ENCODE results near the gene SLC34A1.

Gene SLC34A1

GRCh38 chr5:177405312-177405711 lies 21.1 kb downstream of the SLC34A1 start:
- in situ Hi-C loops (cut with HindIII; ENCODE audit: low pct_ligation_motif_present, low sequenced_read_pairs), result no loop called here
- TF ChIP-seq CTCF (IDR thresholded peaks at IDR 0.05; ENCODE audit: low read depth, low read length, missing control alignments), result no peak

GRCh38 chr5:177405805-177406204 lies 21.6 kb downstream of the SLC34A1 start:
- in situ Hi-C loops (cut with HindIII; ENCODE audit: low pct_ligation_motif_present, low sequenced_read_pairs), result no loop called here
- no peak for DNase-seq
- no peak overlapping the region for H3K27ac ChIP-seq
- H3K4me3 ChIP-seq (ENCODE audit: low read depth, low read length), result no peak overlapping the region
- no peaks in the 10 kb centered on the region for H3K36me3 ChIP-seq (replicated peaks)
- no peak for TF ChIP-seq CTCF (IDR thresholded peaks at IDR 0.05; ENCODE audit: low read depth, low read length, missing control alignments)
- peaks cover 10% of the 10 kb centered on the region for H3K27me3 ChIP-seq (replicated peaks)

More at GRCh38 chr5:177405312-177405711, 21.1 kb downstream of the SLC34A1 start:
- peaks cover 15% of the 10 kb centered on the region for H3K27me3 ChIP-seq (replicated peaks)
- no peak overlapping the region for H3K4me3 ChIP-seq (ENCODE audit: low read depth, low read length)
- no peaks in the 10 kb centered on the region for H3K36me3 ChIP-seq (replicated peaks)
- DNase-seq, result no peak
- no peak overlapping the region for H3K27ac ChIP-seq

DNA sequence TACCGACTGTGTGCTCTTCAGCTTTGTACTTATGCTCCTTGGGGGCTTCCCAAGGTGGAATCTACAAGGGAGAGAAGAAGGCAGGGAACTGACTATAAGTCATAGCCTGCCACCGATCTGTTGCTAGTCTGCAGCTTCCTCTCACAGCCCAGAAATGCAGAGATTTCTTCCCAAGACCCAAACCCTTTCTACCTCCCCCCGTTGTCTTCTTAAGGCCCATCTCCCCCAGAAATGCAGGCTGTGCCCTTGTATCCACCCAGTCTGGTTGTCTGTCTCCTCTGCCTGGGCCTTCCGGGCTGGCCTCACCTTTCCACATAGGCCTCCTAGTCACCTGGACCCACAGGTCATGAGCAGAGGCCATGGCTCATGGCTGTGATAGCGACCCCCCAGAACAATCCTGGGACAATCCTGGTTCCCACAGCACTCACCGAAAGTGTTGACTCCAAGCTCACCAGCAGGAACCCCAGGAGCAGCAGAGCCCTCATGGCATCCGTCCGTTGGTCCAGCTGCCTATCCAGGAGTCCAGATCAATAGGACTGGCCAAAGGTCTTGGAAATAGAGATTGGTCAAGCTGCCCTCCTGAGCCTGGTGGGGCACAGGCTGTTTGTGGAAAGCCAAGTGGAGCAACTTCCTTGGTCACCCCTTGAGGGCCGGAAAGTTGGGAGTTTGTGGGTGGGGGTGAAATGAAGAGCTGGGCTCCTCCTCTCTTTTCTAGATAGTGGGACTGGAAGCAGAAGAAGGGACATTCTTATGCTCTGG lies 25.0 kb downstream of the SLC34A1 start, which contains the start of gene F12:
F12 (minus strand) TSS at position 522 of the 759 bp plus-strand sequence; CDS start at position 485, 37 bp downstream.
- in situ Hi-C loops (cut with HindIII; ENCODE audit: low pct_ligation_motif_present, low sequenced_read_pairs), result no loop called here
- H3K4me3 ChIP-seq (ENCODE audit: low read depth, low read length), result no peak within 1 kb of the TSS
- no peak for DNase-seq
- no peaks in the 10 kb centered on the region for H3K36me3 ChIP-seq (replicated peaks)
- TF ChIP-seq CTCF (IDR thresholded peaks at IDR 0.05; ENCODE audit: low read depth, low read length, missing control alignments), result no peak
- no peaks in the 10 kb centered on the region for H3K27me3 ChIP-seq (replicated peaks)
- H3K27ac ChIP-seq, result no peak within 1 kb of the TSS

GRCh38 chr5:177410575-177410974 lies 26.3 kb downstream of the SLC34A1 start:
- H3K36me3 ChIP-seq (replicated peaks), result no peaks in the 10 kb centered on the region
- H3K27me3 ChIP-seq (replicated peaks), result no peaks in the 10 kb centered on the region
- no peak overlapping the region for H3K4me3 ChIP-seq (ENCODE audit: low read depth, low read length)
- in situ Hi-C loops (cut with HindIII; ENCODE audit: low pct_ligation_motif_present, low sequenced_read_pairs), result no loop called here
- DNase-seq, result no peak
- TF ChIP-seq CTCF (IDR thresholded peaks at IDR 0.05; ENCODE audit: low read depth, low read length, missing control alignments), result no peak
- no peak overlapping the region for H3K27ac ChIP-seq

DNA sequence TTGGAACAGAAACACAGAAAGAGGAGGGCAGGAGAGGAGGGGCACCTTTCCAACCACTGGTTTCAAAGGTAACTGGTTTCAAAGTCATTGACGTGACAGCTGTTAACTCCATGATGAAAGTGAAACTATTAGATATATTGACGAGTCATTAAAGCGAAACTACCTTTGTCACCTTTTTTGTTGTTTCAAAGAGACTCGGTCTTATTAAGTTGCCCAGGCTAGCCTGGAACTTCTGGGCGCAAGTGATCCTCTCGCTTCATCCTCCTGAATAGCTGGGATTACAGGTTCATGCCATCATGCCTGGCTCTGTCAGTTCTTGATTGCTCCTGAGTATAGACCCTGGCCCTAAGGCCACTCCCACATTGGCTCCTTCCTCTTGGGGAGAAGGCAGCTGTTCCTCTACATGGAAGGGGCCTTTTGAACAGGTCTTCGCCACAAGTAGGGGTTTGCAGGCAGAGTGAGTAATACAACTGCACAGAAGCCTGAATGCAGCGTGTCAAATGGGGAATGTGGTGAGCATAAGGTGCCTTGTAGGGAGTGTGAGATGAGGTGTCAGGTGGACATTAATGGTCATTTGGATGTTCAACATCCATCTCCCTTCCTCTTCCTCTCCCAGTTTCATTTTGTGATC lies 28.5 kb downstream of the SLC34A1 start:
- in situ Hi-C loops (cut with HindIII; ENCODE audit: low pct_ligation_motif_present, low sequenced_read_pairs), result no loop called here
- TF ChIP-seq CTCF (IDR thresholded peaks at IDR 0.05; ENCODE audit: low read depth, low read length, missing control alignments), result no peak
- Histone ChIP-seq H3K4me3 (ENCODE audit: low read depth, low read length) (no peak overlapping the region), H3K36me3 (replicated peaks) (no peaks in the 10 kb centered on the region), H3K27ac (no peak overlapping the region), H3K27me3 (replicated peaks) (no peaks in the 10 kb centered on the region)
- DNase-seq, result no peak

All from brain microvascular endothelial cell (primary cell).